MCF 10A (cell line): Measurements from ENCODE around the gene YWHAE. TPM values are rescaled to one million over a fixed set of nuclear protein-coding genes. Genes with fewer than 3 reads are reported as not detected.
"Not testable (repeated sequence)": the region's sequence is repeated elsewhere in the genome, so short reads cannot be mapped to it uniquely, and the experiment has no call there.

Source experiments
- BruUV-seq: library from RNA; stranded (reverse); fragments of 400-500 nt; replicated peaks from 2 replicates; lab custom pipeline; 2021; lab: Mats Ljungman, UMichigan
- CTCF ChIA-PET: fragments of 300-600 bp; sonication (Branson Sonifier 250); formaldehyde crosslinking; extraction: SDS; loops from one replicate; lab custom pipeline; 2021; ENCODE audit warnings: antibody characterized with exemption, inconsistent platforms; lab: Yijun Ruan, JAX
- POLR2A ChIA-PET: fragments of 300-600, 350-650 bp; sonication (Branson Sonifier 250); formaldehyde crosslinking; extraction: SDS; loops from one replicate; lab custom pipeline; 2020; ENCODE audit warnings: antibody characterized with exemption, inconsistent platforms; lab: Yijun Ruan, JAX
- DNase-seq: peaks from one replicate; pipeline ENCODE4 v3.0.0-alpha.2; 2018; ENCODE audit not compliant: unreplicated experiment
- H3K27ac Mint-ChIP-seq: one replicate; pipeline ENCODE4 v1.8.0; 2022; ENCODE audit warnings: mild to moderate bottlenecking, low read depth, mixed read lengths; ENCODE audit not compliant: unreplicated experiment
- H3K27me3 Mint-ChIP-seq: one replicate; pipeline ENCODE4 v1.8.0; 2022; ENCODE audit warnings: mixed read lengths; ENCODE audit not compliant: insufficient read depth, unreplicated experiment
- H3K36me3 Mint-ChIP-seq: one replicate; pipeline ENCODE4 v1.8.0; 2022; ENCODE audit warnings: mild to moderate bottlenecking, moderate library complexity, mixed read lengths; ENCODE audit not compliant: insufficient read depth, unreplicated experiment
- H3K4me1 Mint-ChIP-seq: one replicate; pipeline ENCODE4 v1.8.0; 2022; ENCODE audit warnings: mixed read lengths; ENCODE audit not compliant: insufficient read depth, unreplicated experiment
- H3K4me3 Mint-ChIP-seq: one replicate; pipeline ENCODE4 v1.8.0; 2022; ENCODE audit warnings: mild to moderate bottlenecking, moderate library complexity, mixed read lengths; ENCODE audit not compliant: unreplicated experiment
- H3K9me3 Mint-ChIP-seq: one replicate; pipeline ENCODE4 v1.8.0; 2022; ENCODE audit warnings: mixed read lengths; ENCODE audit not compliant: unreplicated experiment
- CTCF ChIP-seq: fragments of 200-600 bp; IDR thresholded peaks from one replicate; pipeline ENCODE4 v1.8.0; 2022; ENCODE audit warnings: antibody characterized with exemption, mild to moderate bottlenecking; ENCODE audit not compliant: unreplicated experiment
- intact Hi-C: fragments of 100-400 bp; cut with micrococcal nuclease; formaldehyde crosslinking; loops from 2 replicates; pipeline ENCODE4 v1.14.1; 2022
- total RNA-seq: library from RNA; stranded (reverse); gene quantifications from 2 replicates; pipeline ENCODE4 v1.2.3, GENCODE V29; 2022

Gene YWHAE
- total RNA-seq, 1 experiment from 2014 or later: 813 TPM

DNA sequence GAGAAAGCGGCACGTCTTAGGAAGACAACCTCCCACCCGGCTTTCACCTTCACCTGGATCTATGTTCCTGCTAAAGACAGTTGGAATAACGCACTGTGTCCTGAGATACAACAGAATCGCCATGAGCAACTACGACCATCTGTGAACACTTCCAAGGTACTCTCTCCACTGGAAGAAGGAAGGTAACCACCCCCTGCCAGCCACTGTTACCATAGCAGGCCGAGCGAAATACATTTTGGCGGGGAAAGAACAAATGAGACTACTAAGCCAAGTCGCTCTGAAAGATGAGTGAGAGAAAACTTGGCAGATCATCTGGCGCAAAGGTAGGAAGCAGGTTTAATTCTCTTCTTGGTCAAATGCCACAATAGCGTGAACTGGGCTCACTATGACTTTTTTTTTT, 46.2 kb upstream of the YWHAE start:
- H3K4me1 Mint-ChIP-seq: peaks cover 5% of the 10 kb centered on the region
- H3K27me3 Mint-ChIP-seq: no peaks in the 10 kb centered on the region
- intact Hi-C loops: no loop called here
- peaks cover 39% of the 10 kb centered on the region for H3K36me3 Mint-ChIP-seq
- BruUV-seq: no TSS peak
- H3K4me3 Mint-ChIP-seq: no peak overlapping the region
- POLR2A ChIA-PET: interaction anchor here (1.2 kb wide), 1 partner anchor 33 kb away, joined by 3 read pairs; no protein-coding TSS in a partner anchor
- H3K27ac Mint-ChIP-seq: peak overlapping the region; percentile 12
- DNase-seq: no peak
- TF ChIP-seq CTCF: no peak
- CTCF ChIA-PET: interaction anchor here (0.6 kb wide), 1 partner anchor 86 kb away, joined by 5 read pairs; no protein-coding TSS in a partner anchor
- no peaks in the 10 kb centered on the region for H3K9me3 Mint-ChIP-seq

DNA sequence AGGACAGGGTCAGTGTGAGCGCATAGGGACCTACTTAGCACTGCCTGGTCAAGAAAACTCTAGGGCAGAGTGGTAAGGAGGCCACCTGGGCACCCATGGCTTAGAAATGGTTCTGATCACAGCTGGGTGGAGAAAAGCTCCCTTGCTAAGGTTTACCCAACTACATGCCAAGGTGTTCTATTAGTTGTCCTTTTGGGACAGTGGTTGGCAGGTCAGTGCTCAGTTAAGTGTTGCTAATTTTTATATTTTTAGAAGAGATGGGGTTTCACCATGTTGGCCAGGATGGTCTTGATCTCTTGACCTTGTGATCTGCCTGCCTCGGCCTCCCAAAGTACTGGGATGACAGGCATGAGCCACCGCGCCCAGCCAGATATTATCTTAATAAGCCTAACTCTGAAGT, 45.7 kb upstream of the YWHAE start:
- H3K36me3 Mint-ChIP-seq: peaks cover 40% of the 10 kb centered on the region
- intact Hi-C loops, H3K27me3 Mint-ChIP-seq, DNase-seq, H3K4me3 Mint-ChIP-seq, CTCF ChIA-PET, H3K9me3 Mint-ChIP-seq, H3K4me1 Mint-ChIP-seq, BruUV-seq: not testable (repeated sequence)
- POLR2A ChIA-PET: interaction anchor here (1.2 kb wide), 1 partner anchor 33 kb away, joined by 3 read pairs; no protein-coding TSS in a partner anchor
- H3K27ac Mint-ChIP-seq: peak overlapping the region; percentile 31

DNA sequence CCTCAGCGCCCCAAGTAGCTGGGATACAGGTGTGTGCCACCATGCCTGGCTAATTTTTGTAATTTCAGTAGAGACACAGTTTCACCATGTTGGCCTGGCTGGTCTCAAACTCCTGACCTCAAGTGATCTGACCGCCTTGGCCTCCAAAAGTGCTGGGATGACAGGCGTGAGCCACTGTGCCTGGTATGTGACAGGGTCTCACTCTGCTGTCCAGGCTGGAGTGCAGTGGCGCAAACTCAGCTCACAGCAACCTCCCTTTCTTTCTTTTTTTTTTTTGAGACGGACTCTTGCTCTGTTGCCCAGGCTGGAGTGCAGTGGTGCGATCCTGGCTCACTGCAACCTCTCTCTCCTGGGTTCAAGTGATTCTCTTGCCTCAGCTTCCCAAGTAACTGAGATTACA, 42.7 kb upstream of the YWHAE start:
- H3K4me1 Mint-ChIP-seq, H3K27ac Mint-ChIP-seq, CTCF ChIA-PET, intact Hi-C loops, DNase-seq, BruUV-seq, H3K27me3 Mint-ChIP-seq, H3K4me3 Mint-ChIP-seq, H3K9me3 Mint-ChIP-seq: not testable (repeated sequence)
- POLR2A ChIA-PET: interaction anchor here (0.7 to 2.1 kb wide), 2 partner anchors 8 to 74 kb away, joined by 3 to 8 read pairs; no protein-coding TSS in a partner anchor
- H3K36me3 Mint-ChIP-seq: peaks cover 44% of the 10 kb centered on the region

GRCh38 chr17:1442187-1442586, 42.2 kb upstream of the YWHAE start:
- BruUV-seq: no TSS peak
- ChIA-PET CTCF (no interaction called here), POLR2A (interaction anchor here (0.6 kb wide), 1 partner anchor 19 kb away, joined by 3 read pairs; no protein-coding TSS in a partner anchor)
- Mint-ChIP-seq H3K4me1 (no peaks in the 10 kb centered on the region), H3K36me3 (peaks cover 48% of the 10 kb centered on the region), H3K27ac (no peak overlapping the region), H3K27me3 (no peaks in the 10 kb centered on the region), H3K9me3 (no peaks in the 10 kb centered on the region), H3K4me3 (no peak overlapping the region)
- TF ChIP-seq CTCF: no peak
- intact Hi-C loops: no loop called here
- no peak for DNase-seq

DNA sequence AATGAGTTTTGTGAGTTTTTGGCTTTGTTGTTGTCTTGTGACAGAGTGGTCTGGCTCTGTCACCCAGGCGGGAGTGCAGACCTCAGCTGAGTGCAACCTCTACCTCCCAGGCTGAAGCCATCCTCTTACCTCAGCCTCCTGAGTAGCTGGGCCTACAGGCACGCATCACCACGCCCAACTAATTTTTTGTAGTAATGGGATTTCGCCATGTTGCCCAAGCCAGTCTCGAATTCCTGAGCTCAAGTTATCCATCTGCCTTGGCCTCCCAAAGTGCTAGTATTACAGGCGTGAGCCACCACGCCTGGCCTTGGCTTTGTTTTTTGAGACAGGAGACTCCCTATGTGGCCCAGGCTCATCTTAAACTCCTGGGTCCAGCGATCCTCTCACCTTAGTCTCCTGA, 40.9 kb upstream of the YWHAE start:
- CTCF ChIA-PET: interaction anchor here (0.6 kb wide), 1 partner anchor 17 kb away, joined by 6 read pairs; no protein-coding TSS in a partner anchor
- H3K9me3 Mint-ChIP-seq: no peaks in the 10 kb centered on the region
- no peak for TF ChIP-seq CTCF
- intact Hi-C loops: no loop called here
- peaks cover under 1% of the 10 kb centered on the region for H3K4me1 Mint-ChIP-seq
- no peak for DNase-seq
- no TSS peak for BruUV-seq
- no peak overlapping the region for H3K4me3 Mint-ChIP-seq
- POLR2A ChIA-PET: interaction anchor here (0.6 to 2.0 kb wide), 4 partner anchors 9 to 43 kb away, joined by 3 to 7 read pairs (median 4); partner anchors contain the start of gene CRK
- no peaks in the 10 kb centered on the region for H3K27me3 Mint-ChIP-seq
- H3K36me3 Mint-ChIP-seq: peaks cover 61% of the 10 kb centered on the region
- H3K27ac Mint-ChIP-seq: no peak overlapping the region
